Sigmoid colon (tissue), 4 donors: ENCODE data around the gene CHD1.

Experiments used
- CTCF ChIP-seq, 4 experiments: fragments of 450-650 bp in 3 of 4; fragments of 200-600 bp in 1 of 4; IDR thresholded peaks; one replicate each; pipeline ENCODE4 v1.5.1; 2016 to 2019; ENCODE audit warnings: antibody characterized with exemption in 4 of 4, mild to moderate bottlenecking in 3 of 4, moderate library complexity in 2 of 4
- EP300 ChIP-seq, 4 donors: sonication (generic); formaldehyde crosslinking; IDR thresholded peaks; one replicate each; pipeline ENCODE4 v1.6.1; 2017; ENCODE audit warnings: antibody characterized with exemption in 4 of 4
- POLR2A ChIP-seq, 2 donors: fragments of 450-650 bp; IDR thresholded peaks; one replicate each; pipeline ENCODE4 v1.6.1; 2016; ENCODE audit warnings: antibody characterized with exemption in 2 of 2, mild to moderate bottlenecking in 2 of 2, moderate library complexity in 2 of 2
- POLR2AphosphoS5 ChIP-seq, 4 donors: sonication (generic); formaldehyde crosslinking; IDR thresholded peaks; one replicate each; pipeline ENCODE4 v1.6.1; 2017; ENCODE audit warnings: antibody characterized with exemption in 4 of 4

DNA sequence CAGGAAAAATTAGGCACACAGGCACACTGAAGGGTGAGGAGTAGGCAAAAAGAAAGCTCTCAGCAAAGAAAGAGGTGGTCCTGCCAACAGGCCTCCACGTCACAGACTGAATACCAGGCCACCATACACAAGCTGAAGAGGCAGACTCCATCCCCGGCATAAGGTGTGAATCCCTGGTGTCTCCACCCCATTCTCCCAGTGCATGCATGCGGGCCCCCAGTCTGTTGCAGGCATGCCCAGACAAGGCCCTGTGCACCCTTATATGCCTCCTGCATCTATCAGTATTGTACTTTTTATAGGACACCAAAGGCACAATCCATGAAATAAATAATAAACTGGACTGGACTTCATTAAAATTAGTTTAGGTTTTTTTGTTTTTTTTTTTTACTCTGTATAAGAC lies 82.3 kb downstream of the CHD1 start:
- TF ChIP-seq POLR2A (IDR thresholded peaks at IDR 0.05) (no peak), EP300 (IDR thresholded peaks at IDR 0.05) (no peak), CTCF (IDR thresholded peaks at IDR 0.05) (no peak), POLR2AphosphoS5 (IDR thresholded peaks at IDR 0.05) (no peak)
